Hematopoietic multipotent progenitor cell (in vitro differentiated cells): ENCODE data around the gene PAM. TPM values are rescaled to one million over a fixed set of nuclear protein-coding genes. Genes with fewer than 3 reads are reported as not detected.
"Not testable (repeated sequence)": the region's sequence is repeated elsewhere in the genome, so short reads cannot be mapped to it uniquely, and the experiment has no call there.

Source experiments
- DNase-seq, 3 donors: peaks; one replicate each; pipeline ENCODE4 v3.0.0-alpha.2; 2011 to 2015; ENCODE audit warnings: low read depth in 2 of 3, low spot score in 2 of 3
- total RNA-seq: library from RNA; depleted of rRNA; stranded (reverse); fragments of >200 nt; gene quantifications from one replicate; pipeline ENCODE4 v1.2.3, GENCODE V29; 2012

PAM gene
- total RNA-seq, 1 donor = 13.7 TPM

DNA sequence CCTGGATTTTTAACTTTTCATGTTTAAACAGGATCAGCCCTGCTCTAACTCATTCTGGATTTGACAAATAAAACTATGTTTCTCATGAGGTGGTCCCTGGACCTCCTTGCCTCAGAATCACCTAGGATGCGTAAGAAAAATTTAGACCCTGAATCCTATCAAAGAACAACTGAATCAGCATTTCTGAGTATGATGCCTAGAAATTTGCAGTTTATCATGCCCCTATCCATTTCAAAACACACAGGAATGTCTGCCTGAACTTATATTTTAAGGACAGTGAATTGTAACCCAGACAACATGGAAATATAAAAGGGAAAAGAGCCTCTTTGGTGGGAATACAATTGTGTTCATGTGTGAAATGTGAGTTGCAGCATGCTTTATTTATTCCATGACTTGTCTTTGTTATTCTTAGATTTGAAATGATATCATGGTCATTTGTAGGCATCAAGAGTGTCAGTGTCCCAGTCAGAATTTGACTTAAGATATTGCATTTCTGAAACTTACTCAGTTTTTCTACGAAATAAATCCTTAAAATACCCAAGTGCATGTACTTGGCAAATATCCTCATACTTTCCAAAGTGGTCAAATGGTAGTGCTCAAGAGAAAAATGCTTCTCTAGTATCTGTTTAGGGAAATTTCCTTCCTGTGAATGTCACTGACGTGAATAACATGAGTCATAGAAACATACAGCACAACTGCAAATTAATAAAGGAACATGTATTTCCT is 220.5 kb downstream of the PAM start:
- DNase-seq = no peak

DNA sequence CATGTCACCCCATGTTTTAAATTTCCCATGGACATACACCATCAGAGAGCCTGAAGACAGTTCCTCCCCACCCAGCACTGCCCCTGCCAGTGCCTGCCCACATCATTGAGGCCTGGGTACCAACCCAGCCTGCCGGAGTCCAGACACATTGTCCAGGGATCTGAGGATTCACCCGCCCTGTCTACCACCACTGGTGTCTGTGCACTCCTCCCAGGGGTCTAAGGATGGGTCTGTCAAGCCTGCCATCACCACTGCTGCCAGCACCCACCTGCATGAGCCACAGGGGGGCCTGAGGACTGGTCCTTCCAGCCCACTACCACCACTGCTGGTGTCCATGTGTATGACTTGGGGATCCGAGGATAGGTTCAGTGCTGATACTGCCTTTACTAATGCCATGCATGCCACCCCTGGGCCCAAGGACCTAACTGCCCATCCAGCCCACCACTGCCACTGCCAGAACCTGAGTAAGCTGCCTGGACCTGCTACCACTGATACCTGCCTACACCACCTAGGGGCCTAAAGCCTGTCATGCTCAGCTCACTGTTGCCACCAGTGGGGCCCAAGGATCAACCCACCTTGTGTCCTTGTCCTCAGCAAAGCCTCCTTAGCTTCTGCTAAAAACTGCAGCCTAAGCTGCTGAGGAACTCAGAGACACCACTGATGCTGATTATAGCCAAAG is 227.0 kb downstream of the PAM start:
- no peak for DNase-seq

DNA sequence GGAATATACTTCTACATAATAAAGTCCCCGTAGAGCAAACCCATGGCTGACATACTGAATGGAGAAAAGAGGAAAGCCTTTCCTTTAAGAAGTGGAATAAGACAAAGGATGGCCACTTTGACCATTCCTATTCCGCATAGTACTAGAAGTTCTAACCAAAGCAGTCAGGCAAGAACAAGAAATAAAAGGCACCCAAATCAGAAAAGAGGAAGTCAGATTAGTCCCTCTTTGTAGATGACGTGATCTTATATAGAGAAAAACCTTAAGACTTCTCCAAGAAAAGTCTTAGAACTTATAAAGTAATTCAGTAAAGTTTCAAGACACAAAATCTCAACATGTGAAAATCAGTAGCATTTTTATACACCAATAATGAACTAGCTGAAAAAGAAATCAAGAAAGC is 231.0 kb downstream of the PAM start:
- no peak for DNase-seq

DNA sequence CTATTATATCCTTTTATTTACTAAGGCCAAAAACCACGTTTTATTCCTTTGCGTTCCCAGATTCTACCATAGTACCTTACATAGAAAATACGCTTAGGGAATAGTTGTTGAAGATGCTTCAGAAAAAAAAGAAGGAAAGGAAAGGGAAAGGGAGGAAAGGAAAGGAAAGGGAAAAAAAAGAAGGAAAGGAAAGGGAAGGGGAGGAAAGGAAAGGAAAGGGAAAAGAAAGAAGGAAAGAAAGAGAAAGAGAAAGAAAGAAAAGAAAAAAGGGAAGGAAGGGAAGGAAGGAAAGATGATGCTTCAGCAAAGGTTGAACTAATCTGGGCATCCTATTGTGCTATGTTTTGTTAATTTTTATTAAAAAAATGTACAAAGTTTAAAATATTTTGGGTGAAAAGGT is 233.4 kb downstream of the PAM start:
- DNase-seq = no peak

DNA sequence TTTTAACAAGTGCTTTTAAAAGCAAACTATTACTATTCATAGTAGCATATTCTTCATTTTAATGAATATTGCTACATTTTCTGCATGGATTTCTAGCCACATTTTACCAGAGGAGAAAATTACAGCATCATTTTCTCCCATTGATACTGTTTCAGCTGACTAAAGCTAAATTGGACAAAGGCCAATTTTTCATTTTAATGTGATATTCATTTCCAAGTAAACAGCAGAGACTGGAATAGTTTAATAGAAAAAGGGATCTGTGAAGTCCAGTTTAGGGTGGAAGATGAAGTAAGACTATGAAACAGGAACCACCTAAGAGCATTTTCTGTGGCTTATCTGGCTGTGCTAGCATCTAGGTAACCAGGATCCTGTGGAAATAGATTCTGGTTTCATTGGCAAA is 236.7 kb downstream of the PAM start:
- DNase-seq = no peak

DNA sequence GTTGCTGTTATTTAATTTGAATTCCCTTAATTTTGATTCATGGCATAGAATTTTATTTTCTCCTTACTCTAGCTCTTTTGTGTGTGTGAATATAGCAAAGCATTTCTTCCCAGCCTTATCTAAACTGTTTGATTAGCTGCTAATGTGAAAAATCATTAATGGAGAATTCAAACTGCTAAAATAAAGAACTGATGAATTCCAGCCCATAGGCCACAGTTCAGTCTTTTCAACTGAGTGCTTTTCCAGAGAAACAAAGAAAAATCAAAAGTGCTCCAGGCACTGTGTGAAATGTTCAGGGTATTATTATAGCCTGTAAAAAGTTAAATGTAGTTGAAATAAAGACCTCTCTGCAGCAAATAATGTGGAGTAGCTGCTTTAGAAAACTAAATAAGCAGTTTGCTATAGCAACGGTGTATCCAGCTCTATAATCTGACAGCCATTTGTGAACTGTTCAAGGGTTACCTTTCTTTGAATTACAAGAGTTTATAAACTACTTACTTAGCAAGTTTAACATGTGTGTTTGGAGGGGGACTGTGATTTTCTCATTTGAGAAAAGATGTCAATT is 241.0 kb downstream of the PAM start:
- DNase-seq = no peak

DNA sequence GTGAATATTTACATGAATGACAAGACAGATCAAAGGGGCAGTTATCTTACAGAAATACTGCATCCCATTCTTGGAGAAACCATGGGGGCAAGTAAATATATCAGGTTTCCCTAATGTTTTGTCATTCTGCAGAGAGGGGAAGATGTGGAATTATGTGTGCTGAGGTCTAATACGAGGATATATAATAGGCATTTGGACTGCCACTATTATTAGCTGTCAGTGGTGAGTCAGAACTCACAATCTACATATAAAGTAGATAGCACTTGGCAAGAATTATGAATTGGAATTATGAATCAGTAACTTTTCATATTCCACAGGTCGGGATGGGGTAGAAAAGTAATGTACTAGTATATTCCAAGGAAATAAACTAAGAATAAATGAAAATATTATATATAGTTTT is 243.1 kb downstream of the PAM start:
- no peak for DNase-seq

DNA sequence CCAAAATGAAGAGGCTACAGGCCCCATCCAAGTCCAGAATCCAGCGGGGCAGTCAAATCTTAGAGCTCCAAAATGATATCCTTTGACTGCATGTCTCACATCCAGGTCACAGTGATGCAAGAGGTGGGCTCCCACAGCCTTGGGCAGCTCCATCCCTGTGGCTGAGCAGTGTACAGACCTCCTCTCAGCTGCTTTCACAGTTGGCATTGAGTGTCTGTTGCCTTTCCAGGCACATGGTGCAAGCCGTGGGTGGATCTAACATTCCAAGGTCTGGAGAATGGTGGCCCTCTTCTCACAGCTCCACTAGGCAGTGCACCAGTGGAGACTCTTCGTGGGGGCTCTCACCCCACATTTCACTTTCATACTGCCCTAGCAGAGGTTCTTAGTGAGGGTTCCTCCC is 244.1 kb downstream of the PAM start:
- no peak for DNase-seq

DNA sequence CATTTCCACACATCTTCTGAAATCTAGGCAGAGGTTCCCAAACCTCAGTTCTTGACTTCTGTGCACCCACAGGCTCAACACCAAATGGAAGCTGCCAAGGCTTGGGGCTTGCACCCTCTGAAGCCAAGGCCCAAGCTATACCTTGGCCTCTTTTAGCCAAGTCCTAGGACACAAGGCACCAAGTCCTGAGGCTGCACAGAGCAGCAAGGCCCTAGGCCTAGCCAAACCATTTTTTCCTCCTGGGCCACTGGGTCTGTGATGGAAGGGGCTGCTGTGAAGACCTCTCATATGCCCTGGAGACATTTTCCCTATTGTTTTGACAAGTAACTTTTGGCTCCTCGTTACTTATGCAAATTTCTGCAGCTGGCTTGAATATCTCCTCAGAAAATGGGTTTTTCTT is 244.5 kb downstream of the PAM start:
- not testable (repeated sequence) for DNase-seq

DNA sequence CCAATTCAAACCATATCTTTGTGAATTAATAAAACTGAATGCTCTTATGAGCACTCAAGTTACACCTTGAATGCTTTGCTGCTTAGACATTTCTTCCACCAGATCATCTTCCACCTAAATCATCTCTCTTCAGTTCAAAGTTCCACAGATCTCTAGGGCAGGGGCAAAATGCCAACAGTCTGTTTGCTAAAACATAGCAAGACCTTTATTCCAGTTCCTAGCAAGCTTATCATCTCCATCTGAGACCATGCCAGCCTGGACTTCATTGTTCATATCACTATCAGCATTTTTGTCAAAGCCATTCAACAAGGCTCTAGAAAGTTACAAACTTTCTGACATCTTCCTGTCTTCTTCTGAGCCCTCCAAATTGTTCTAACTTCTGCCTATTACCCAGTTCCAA is 245.0 kb downstream of the PAM start:
- DNase-seq = no peak

DNA sequence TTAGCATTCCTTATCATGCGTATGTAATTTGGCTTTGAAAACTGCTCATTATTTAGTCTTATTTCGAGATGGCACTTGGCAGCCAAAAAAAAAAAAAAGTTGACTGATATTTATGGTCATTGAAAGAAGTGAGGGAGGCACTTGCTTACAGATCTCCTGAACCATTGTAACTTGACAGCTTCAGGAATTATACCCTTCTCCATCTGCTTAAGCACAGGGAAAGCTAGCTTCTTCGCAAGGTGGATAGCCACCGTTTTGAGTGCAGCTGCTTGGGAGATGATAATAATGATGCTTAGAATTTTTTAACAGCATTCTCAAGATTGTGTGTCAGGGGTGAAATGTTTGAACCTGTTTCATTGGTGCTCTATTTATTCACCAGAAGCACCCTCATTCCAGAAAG is 248.8 kb downstream of the PAM start:
- no peak for DNase-seq

DNA sequence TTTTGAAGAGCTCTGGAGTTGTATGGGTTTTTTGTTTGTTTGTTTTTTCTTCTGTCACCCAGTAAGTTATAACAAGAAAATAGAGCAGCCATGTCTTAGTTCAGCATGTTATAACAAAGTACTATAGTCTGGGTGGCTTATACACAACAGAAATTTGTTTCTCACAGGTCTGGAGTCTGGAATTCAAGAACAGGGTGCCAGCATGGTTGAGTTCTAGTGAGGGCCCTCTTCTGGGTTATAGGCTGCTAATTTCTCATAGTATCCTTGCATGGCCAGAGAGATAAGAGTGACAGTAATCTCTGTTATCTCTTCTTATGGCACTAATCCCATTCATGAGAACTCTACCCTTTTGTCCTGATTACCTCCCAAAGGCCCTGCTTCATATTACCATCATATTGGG is 250.2 kb downstream of the PAM start:
- no peak for DNase-seq

DNA sequence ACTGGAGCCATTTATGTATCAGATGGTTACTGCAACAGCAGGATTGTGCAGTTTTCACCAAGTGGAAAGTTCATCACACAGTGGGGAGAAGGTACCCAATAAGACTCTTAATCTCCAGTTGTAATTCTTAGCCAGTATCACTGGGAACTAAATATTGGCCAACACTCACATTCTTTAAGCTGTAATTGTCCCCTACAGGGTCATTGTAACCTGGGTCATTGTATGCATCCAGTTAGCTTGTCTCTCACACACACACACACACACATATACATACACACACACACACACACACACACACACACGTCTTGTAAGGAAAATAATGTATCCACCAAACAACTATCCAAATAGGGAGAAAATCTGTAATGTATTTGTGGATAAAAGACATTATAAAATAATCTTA is 251.8 kb downstream of the PAM start:
- DNase-seq = no peak

DNA sequence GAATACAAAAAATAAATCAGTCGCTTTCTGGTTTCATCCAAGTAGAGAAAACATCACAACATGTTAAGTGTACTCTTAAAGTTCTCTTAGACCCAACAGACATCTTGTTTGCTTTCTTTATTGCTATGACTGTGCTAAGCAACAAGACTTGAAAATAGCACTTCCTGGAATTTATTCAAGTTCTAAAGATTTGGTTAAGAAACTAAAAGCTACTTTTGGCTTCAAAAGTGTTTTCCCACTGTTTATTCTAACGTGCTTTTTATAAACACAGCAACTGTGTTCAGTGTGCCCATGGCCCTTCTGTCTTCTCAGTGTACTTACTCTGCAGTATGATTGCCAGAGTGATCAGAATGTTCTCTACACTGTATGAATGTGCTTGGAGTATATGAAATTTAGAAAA is 255.1 kb downstream of the PAM start:
- DNase-seq = no peak

DNA sequence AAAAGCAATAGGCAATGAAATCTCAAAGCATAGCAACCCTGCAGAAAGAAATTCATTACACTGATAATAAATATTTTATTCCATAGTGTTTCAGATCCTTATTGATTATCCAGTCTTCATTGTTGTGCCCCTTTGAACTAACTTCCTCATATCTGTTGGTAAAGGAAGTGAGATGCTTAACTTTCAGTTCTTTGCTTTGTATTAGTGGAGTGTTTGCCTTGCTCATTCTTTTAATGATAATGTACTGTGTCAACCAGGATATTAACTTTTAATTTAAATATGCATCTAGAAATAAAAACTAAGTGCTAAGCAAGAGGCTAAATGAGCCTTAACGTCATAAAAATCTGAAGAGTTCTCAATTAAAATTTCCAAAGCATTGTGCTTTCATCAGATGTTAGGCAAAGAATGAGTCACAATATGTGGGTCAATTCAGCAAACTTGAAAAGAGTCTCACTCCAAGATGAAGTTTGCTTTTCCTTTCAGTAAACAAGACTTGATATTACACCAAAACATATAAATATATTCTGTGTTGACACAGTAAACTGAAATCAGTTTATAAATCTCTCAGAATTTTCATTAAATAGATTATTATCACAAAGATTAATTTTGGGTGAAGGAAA is 258.9 kb downstream of the PAM start:
- no peak for DNase-seq

DNA sequence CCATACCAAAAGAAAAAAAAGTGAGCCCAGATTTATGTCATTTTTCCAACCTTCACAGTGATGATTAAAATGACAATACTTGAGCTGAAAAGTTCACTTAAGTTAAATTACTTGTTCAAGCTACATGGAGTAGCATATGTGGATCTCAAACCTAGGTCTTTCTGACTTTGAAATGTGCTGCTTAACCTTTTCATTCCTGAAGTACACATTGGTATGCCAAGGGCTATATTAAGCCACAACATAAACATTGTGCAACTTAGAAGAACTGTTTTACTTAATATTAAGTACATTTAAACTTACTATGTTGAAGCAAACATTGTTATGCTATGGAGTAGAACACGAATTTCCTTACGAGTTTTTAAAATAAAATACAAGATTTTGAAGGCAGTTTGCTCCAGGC is 259.9 kb downstream of the PAM start:
- DNase-seq = no peak

DNA sequence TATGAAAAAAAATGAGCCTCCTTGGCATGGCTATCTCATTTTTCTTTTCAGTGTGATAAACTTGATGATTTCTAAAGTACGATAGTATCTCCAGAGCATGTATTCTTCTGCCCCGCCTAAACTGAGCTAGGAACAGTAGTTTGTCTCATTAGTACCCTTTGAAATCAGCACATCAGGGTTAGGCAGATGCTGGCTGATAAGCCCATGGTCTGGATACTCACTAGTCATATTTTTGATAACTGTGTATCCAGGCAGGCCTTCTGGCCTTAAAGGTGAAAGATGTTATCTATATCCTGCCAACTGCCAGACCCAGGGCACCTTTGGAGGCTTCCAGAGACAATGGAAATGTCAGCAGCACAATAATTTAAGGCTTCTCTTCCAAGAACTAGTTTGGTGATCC is 261.1 kb downstream of the PAM start:
- no peak for DNase-seq

DNA sequence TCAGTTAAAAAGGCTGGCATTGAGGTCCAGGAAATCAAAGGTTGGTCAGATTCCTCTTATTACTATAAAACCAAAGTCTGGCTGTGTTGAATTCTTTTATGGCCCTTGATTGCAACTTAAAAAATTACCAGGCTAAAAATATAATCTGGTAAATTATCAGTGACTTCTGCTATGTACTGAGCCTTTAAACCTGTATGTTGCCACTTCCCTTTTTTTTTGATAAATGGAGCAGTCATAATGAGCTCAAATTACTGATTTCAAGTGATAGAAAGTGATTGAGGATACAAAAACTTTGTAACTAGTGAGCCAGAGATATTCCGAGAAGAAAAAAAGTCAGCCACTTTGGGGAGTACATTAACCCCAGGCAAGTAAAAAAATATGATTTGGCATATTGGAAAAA is 264.7 kb downstream of the PAM start:
- DNase-seq = peak in 1 of 3 donors; percentile 35

DNA sequence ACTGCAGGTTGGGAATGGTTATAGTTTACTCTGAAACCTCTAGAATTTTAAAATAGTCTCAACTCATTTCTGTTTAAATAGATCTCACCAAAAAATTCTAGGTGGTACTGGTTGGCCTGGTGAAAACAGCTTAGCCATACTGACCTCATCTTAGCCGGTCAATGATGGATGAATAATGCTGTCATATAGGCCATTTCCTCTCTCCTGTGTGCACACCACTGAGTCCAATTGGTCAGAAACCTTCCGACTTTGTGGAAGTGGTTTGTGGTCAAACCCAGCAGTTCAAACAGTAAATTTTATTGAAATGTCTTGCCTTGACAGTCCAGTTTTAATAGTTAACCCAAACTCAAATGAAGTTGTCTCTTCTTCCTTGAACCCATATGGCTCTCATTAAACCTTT is 266.2 kb downstream of the PAM start:
- peak in 1 of 3 donors; percentile 4 for DNase-seq

DNA sequence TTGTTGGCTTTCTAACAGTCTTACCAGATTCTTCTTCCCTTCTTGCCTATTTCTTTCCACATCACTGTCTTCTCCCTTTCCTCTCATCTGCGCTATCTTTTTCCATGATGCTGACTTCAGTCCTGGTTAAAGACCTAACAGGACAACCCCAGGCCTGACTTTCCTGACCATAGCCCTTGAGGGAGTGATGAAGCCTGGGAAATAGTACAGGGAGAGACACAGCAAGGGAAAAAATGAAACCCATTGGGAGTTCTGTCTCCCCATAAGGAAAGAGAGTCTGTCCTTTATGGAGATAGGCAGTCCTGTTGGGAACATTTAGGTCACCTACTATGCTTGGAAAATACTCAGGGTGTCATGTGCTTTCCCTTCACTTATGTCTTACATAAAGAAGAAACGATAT is 272.2 kb downstream of the PAM start:
- no peak for DNase-seq

DNA sequence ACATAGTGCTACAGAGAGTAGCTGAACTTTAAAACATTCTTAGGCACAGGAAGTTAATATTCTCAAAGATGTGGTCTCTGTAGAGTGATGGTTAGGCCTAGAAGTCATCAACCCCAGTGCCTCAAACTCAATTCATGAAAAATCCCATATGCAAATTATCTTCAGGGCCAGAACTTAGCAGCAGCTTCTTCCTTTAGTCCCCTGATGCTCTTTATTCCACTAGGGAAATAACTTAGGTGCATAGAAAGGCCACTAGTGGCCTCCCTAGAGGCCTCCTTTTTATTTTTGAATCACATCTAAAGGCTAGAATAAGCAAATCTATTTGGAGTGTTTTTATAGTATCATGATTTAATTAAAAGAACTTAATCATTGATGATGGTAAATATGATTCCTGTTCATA is 276.5 kb downstream of the PAM start:
- DNase-seq = no peak

DNA sequence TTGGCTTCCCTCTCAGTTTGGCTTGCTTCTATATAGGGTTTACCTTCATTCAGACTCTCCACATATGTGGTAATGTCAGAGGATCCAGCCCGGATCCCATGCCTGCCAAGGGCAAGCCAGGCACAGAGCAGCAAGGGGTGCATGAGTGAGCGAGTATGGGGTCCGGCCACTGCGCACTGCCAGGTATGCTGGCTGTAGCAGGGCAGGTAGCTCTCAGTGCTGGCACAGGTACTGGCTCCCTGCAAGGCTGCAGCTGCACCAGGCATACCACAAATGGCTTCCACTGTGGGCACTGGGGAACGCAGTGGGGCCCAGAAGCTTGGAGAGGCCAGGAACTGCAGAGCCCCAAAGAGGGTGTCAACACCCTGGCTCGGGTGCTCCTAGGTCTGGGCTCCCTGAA is 278.6 kb downstream of the PAM start:
- DNase-seq = no peak
